HG02852 (cell line): Measurements from ENCODE around the gene NGEF.
"Not testable (repeated sequence)": the region's sequence is repeated elsewhere in the genome, so short reads cannot be mapped to it uniquely, and the experiment has no call there.

Experiments
- ATAC-seq: cut with Tn5 transposase; IDR thresholded peaks from one replicate; pipeline ENCODE4 v1.9.1; 2021; ENCODE audit warnings: mild to moderate bottlenecking, moderate library complexity; ENCODE audit not compliant: unreplicated experiment

The NGEF gene

GRCh38 chr2:233023761-233024410 lies 10.8 kb upstream of the NGEF start:
- no peak for ATAC-seq

- no peak for ATAC-seq
Measured at GRCh38 chr2:233023007-233023760, 10.1 kb upstream of the NGEF start.

- ATAC-seq, result no peak
Measured at GRCh38 chr2:233022561-233022960, 9.5 kb upstream of the NGEF start.

- no peak for ATAC-seq
Measured at GRCh38 chr2:233021771-233022170, 8.7 kb upstream of the NGEF start.

GRCh38 chr2:233020454-233020853 lies 7.4 kb upstream of the NGEF start:
- no peak for ATAC-seq

GRCh38 chr2:233019610-233020009 lies 6.6 kb upstream of the NGEF start:
- not testable (repeated sequence) for ATAC-seq

GRCh38 chr2:233017947-233018346 lies 4.9 kb upstream of the NGEF start:
- ATAC-seq, result no peak

- ATAC-seq, result no peak
Measured at GRCh38 chr2:233015019-233015645, 2.1 kb upstream of the NGEF start.

GRCh38 chr2:233013650-233014049 lies 594 bp upstream of the NGEF start:
- ATAC-seq, result no peak

GRCh38 chr2:233012301-233012971 lies 620 bp downstream of the NGEF start:
- ATAC-seq, result no peak

GRCh38 chr2:233011702-233012131 lies 1.3 kb downstream of the NGEF start:
- ATAC-seq, result no peak

- no peak for ATAC-seq
Measured at GRCh38 chr2:233011268-233011650, 1.8 kb downstream of the NGEF start.

GRCh38 chr2:233010569-233011267 lies 2.3 kb downstream of the NGEF start:
- no peak for ATAC-seq

- ATAC-seq, result no peak
Measured at GRCh38 chr2:233009661-233010060, 3.4 kb downstream of the NGEF start.

- no peak for ATAC-seq
Measured at GRCh38 chr2:233007739-233008138, 5.3 kb downstream of the NGEF start.

GRCh38 chr2:233007270-233007669 lies 5.8 kb downstream of the NGEF start:
- ATAC-seq, result no peak

- no peak for ATAC-seq
Measured at GRCh38 chr2:233006648-233007047, 6.4 kb downstream of the NGEF start.

GRCh38 chr2:233005096-233005495 lies 8.0 kb downstream of the NGEF start:
- ATAC-seq, result no peak

GRCh38 chr2:233003658-233004555 lies 9.1 kb downstream of the NGEF start:
- no peak for ATAC-seq
